HCT116 (cell line): Measurements from ENCODE around the gene PLSCR5. TPM values are rescaled to one million over a fixed set of nuclear protein-coding genes. Genes with fewer than 3 reads are reported as not detected.

Source experiments
- ATAC-seq: fragments of 200-7000 bp; cut with Tn5 transposase; 2 replicates; pipeline ENCODE4 v1.9.1; 2020; ENCODE audit warnings: mild to moderate bottlenecking, moderate library complexity
- Bru-seq: library from RNA; stranded (reverse); fragments of 400-500 nt; gene quantifications from one replicate; lab custom pipeline; 2021; lab: Mats Ljungman, UMichigan
- BruChase-seq, 2 experiments: library from RNA; stranded (reverse); fragments of 400-500 nt; gene quantifications; one replicate each; lab custom pipeline; 2021; lab: Mats Ljungman, UMichigan
- BruUV-seq: library from RNA; stranded (reverse); fragments of 400-500 nt; replicated peaks from 2 replicates; lab custom pipeline; 2021; lab: Mats Ljungman, UMichigan
- CTCF ChIA-PET: fragments of 300-600 bp; sonication (Branson Sonifier 250); formaldehyde crosslinking; loops from one replicate; lab custom pipeline; 2021; ENCODE audit warnings: antibody characterized with exemption; lab: Charles Lee
- POLR2A ChIA-PET: fragments of 300-600, 350-600 bp; sonication (Branson Sonifier 250); formaldehyde crosslinking; loops from one replicate; lab custom pipeline; 2021; ENCODE audit warnings: antibody characterized with exemption; lab: Charles Lee
- RAD21 ChIA-PET, 2 experiments: fragments of 300-600 bp; sonication (Branson Sonifier 250); formaldehyde crosslinking; loops; one replicate each; lab custom pipeline; 2023; ENCODE audit warnings: low total read pairs in 2 of 2; ENCODE audit not compliant: uncharacterized antibody in 2 of 2, unreplicated experiment in 2 of 2, low non-redundant PET in 1 of 2; lab: Charles Lee
- DNase-seq: peaks from one replicate; pipeline ENCODE4 v3.0.0-alpha.2; 2010; ENCODE audit warnings: low read depth, low spot score
- H2AFZ ChIP-seq: fragments of 200-600 bp; shearing (Covaris generic), sonication (generic); 2 replicates; pipeline ENCODE4 v1.6.1; 2017; ENCODE audit warnings: low read depth, mixed run types, mixed read lengths, antibody characterized with exemption, low read length; ENCODE audit not compliant: poor library complexity, severe bottlenecking
- H3K27ac ChIP-seq: 2 replicates; pipeline ENCODE4 v1.5.1; 2012; ENCODE audit warnings: low read depth, low read length
- H3K27me3 ChIP-seq: fragments of 200-600 bp; sonication (generic); 2 replicates; pipeline ENCODE4 v1.6.1; 2016; ENCODE audit warnings: mixed run types, low read length, mixed read lengths; ENCODE audit not compliant: insufficient read depth
- H3K36me3 ChIP-seq, 2 experiments: fragments of 200-500 bp in 1 of 2; fragments of 200-600 bp in 1 of 2; sonication (Bioruptor generic) in 1 of 2; sonication (generic) in 1 of 2; 2 replicates each; pipeline versions ENCODE4 v1.5.1 to v1.6.1; 2014 to 2016; ENCODE audit warnings: low read length in 2 of 2, inconsistent platforms in 1 of 2, mixed read lengths in 1 of 2, mixed run types in 1 of 2; ENCODE audit not compliant: insufficient read depth in 2 of 2, control insufficient read depth in 1 of 2
- H3K4me1 ChIP-seq, 2 experiments: fragments of 200-600 bp in 1 of 2; sonication (generic) in 1 of 2; 2 replicates each; pipeline versions ENCODE4 v1.5.1 to v1.6.1; 2012 to 2017; ENCODE audit warnings: low read length in 2 of 2, inconsistent platforms in 1 of 2, mild to moderate bottlenecking in 1 of 2, mixed read lengths in 1 of 2, mixed run types in 1 of 2, moderate library complexity in 1 of 2; ENCODE audit not compliant: insufficient read depth in 2 of 2, control insufficient read depth in 1 of 2
- H3K4me2 ChIP-seq: fragments of 200-600 bp; sonication (generic); 2 replicates; pipeline ENCODE4 v1.6.1; 2017; ENCODE audit warnings: mixed run types, low read length, mixed read lengths
- H3K4me3 ChIP-seq, 2 experiments: fragments of 200-600 bp in 1 of 2; sonication (generic) in 1 of 2; replicated peaks in 1 of 2; 2 replicates each; pipeline ENCODE4 v1.5.1; 2011 to 2016; ENCODE audit warnings: low read length in 2 of 2, control low read depth in 1 of 2, low read depth in 1 of 2, mild to moderate bottlenecking in 1 of 2, mixed read lengths in 1 of 2, mixed run types in 1 of 2
- H3K79me2 ChIP-seq: fragments of 200-600 bp; sonication (generic); 2 replicates; pipeline ENCODE4 v1.6.1; 2017; ENCODE audit warnings: mild to moderate bottlenecking, mixed run types, low read length, moderate library complexity, mixed read lengths; ENCODE audit not compliant: insufficient read depth
- H3K9ac ChIP-seq: fragments of 200-600 bp; sonication (generic); 2 replicates; pipeline ENCODE4 v1.6.1; 2016; ENCODE audit warnings: low read length, mixed read lengths
- H3K9me2 ChIP-seq: fragments of 200-600 bp; sonication (generic), shearing (Covaris generic); 2 replicates; pipeline ENCODE4 v1.6.1; 2017; ENCODE audit warnings: mixed run types, mild to moderate bottlenecking, moderate library complexity; ENCODE audit not compliant: insufficient read depth
- H3K9me3 ChIP-seq, 2 experiments: fragments of 200-500 bp in 1 of 2; fragments of 200-600 bp in 1 of 2; sonication (Bioruptor generic) in 1 of 2; sonication (generic) in 1 of 2; 2 replicates each; pipeline ENCODE4 v1.6.1; 2014 to 2017; ENCODE audit warnings: low read length in 2 of 2, mixed read lengths in 2 of 2, inconsistent platforms in 1 of 2, low read depth in 1 of 2, mild to moderate bottlenecking in 1 of 2, mixed run types in 1 of 2, moderate library complexity in 1 of 2; ENCODE audit not compliant: control insufficient read depth in 1 of 2, insufficient read depth in 1 of 2
- H4K20me1 ChIP-seq: fragments of 200-600 bp; sonication (generic), shearing (Covaris generic); 2 replicates; pipeline ENCODE4 v1.6.1; 2017; ENCODE audit warnings: mixed run types, mild to moderate bottlenecking, moderate library complexity; ENCODE audit not compliant: insufficient read depth
- CBX3 ChIP-seq: IDR thresholded peaks from 2 replicates; pipeline ENCODE4 v1.6.1; 2012; ENCODE audit warnings: low read depth
- CEBPB ChIP-seq: IDR thresholded peaks from 2 replicates; pipeline ENCODE4 v1.6.1; 2012; ENCODE audit warnings: low read depth
- CTCF ChIP-seq, 3 experiments: fragments of 200-600 bp in 1 of 3; sonication (generic) in 1 of 3; IDR thresholded peaks in 2 of 3; conservative IDR thresholded peaks in 1 of 3; 2 replicates each; pipeline ENCODE4 v1.5.1; 2012 to 2017; ENCODE audit warnings: low read depth in 2 of 3, low read length in 2 of 3, antibody characterized with exemption in 1 of 3, borderline replicate concordance in 1 of 3, control low read depth in 1 of 3, mild to moderate bottlenecking in 1 of 3, mixed read lengths in 1 of 3, mixed run types in 1 of 3, moderate library complexity in 1 of 3; ENCODE audit not compliant: insufficient read depth in 1 of 3
- EGR1 ChIP-seq: IDR thresholded peaks from 2 replicates; pipeline ENCODE4 v1.6.1; 2012; ENCODE audit warnings: low read depth
- ELF1 ChIP-seq: IDR thresholded peaks from 2 replicates; pipeline ENCODE4 v1.6.1; 2012; ENCODE audit warnings: low read depth, borderline replicate concordance
- EZH2 ChIP-seq: fragments of 200-600 bp; sonication (generic); IDR thresholded peaks from 2 replicates; pipeline ENCODE4 v1.6.1; 2017; ENCODE audit warnings: antibody characterized with exemption, mixed run types
- EZH2phosphoT487 ChIP-seq: fragments of 200-600 bp; IDR thresholded peaks from 2 replicates; pipeline ENCODE4 v1.6.1; 2018; ENCODE audit warnings: antibody characterized with exemption, borderline replicate concordance
- FOSL1 ChIP-seq: IDR thresholded peaks from 2 replicates; pipeline ENCODE4 v1.6.1; 2012; ENCODE audit warnings: low read depth
- JUND ChIP-seq: IDR thresholded peaks from 2 replicates; pipeline ENCODE4 v1.6.1; 2012
- MAX ChIP-seq: IDR thresholded peaks from 2 replicates; pipeline ENCODE4 v1.6.1; 2012
- POLR2AphosphoS5 ChIP-seq: IDR thresholded peaks from 2 replicates; pipeline ENCODE4 v1.6.1; 2011; ENCODE audit warnings: mild to moderate bottlenecking, low read depth, low read length, moderate library complexity
- REST ChIP-seq: IDR thresholded peaks from 2 replicates; pipeline ENCODE4 v1.6.1; 2012; ENCODE audit warnings: low read depth
- SIN3A ChIP-seq: IDR thresholded peaks from 2 replicates; pipeline ENCODE4 v1.6.1; 2012; ENCODE audit warnings: low read depth
- SP1 ChIP-seq: IDR thresholded peaks from 2 replicates; pipeline ENCODE4 v1.6.1; 2012; ENCODE audit warnings: low read depth
- SRF ChIP-seq: IDR thresholded peaks from 2 replicates; pipeline ENCODE4 v1.6.1; 2012; ENCODE audit warnings: low read depth
- YY1 ChIP-seq: IDR thresholded peaks from 2 replicates; pipeline ENCODE4 v1.6.1; 2011; ENCODE audit warnings: low read length, low read depth, moderate library complexity, mild to moderate bottlenecking; ENCODE audit not compliant: insufficient replicate concordance; ENCODE audit errors: extremely low read depth
- ZFX ChIP-seq: fragments of 450-650 bp; IDR thresholded peaks from 2 replicates; pipeline ENCODE4 v1.6.1; 2017
- intact Hi-C: fragments of 100-400 bp; cut with micrococcal nuclease; formaldehyde crosslinking; loops from 2 replicates; pipeline ENCODE4 v1.10.0; 2022
- long read RNA-seq: library from polyadenylated mRNA; unstranded; transcript quantifications from one replicate; pipeline ENCODE4 v2.0.0, GENCODE V29; 2021; ENCODE audit not compliant: unreplicated experiment
- polyA plus RNA-seq: library from polyadenylated mRNA; unstranded; fragments of >200 nt; gene quantifications from 2 replicates; pipeline ENCODE4 v1.2.1, GENCODE V29; 2012; ENCODE audit warnings: missing spikeins
- total RNA-seq: library from RNA; stranded (reverse); gene quantifications from one replicate; pipeline ENCODE4 v1.2.1, GENCODE V29; 2021; ENCODE audit not compliant: unreplicated experiment

Gene PLSCR5
- not detected for total RNA-seq
- polyA plus RNA-seq = 0.08 TPM in 1 of 2 replicates, not detected in the other
- Bru-seq, nascent RNA = not detected
- not detected for BruChase-seq, experiment 1, labeled RNA remaining after a 6-hour chase
- not detected for BruChase-seq, experiment 2, labeled RNA remaining after a 2-hour chase
- long read RNA-seq = 0 reads

- Histone ChIP-seq H3K4me3 (no peak within 1 kb of the TSS), H3K4me2 (peak within 1 kb of the TSS; percentile 36), H3K36me3 (no peaks in the 10 kb centered on the region), H3K4me1 (peaks cover 2 to 4% of the 10 kb centered on the region in 2 experiments; a peak in 1 of 4 replicates), H2AFZ (peak within 1 kb of the TSS; percentile 92), H3K79me2 (no peaks in the 10 kb centered on the region), H3K9me2 (no peaks in the 10 kb centered on the region), H4K20me1 (no peaks in the 10 kb centered on the region), H3K27me3 (no peaks in the 10 kb centered on the region), H3K9ac (no peak within 1 kb of the TSS), H3K9me3 (no peaks in the 10 kb centered on the region), H3K27ac (no peak within 1 kb of the TSS)
- TF ChIP-seq CTCF (IDR thresholded peaks at IDR 0.05 in 2 of 3, conservative IDR thresholded peaks at IDR 0.05 in 1 of 3; ENCODE audit: borderline replicate concordance in 1 of 3, insufficient read depth in 1 of 3, low read depth in 2 of 3, low read length in 2 of 3) (no peak), JUND (no peak), EZH2 (no peak), YY1 (no peak), SP1 (0 out of 2 replicates have a peak, but pooled peaks have one; percentile 16)
- intact Hi-C loops = no loop called here
- peak; percentile 23 for DNase-seq
- BruUV-seq = no TSS peak
- ATAC-seq = no peak; the same call in 1 of the 2 replicates
- POLR2A ChIA-PET = no interaction called here
- CTCF ChIA-PET = interaction anchor here (1.0 kb wide), 1 partner anchor 11 kb away, joined by 3 read pairs; no protein-coding TSS in a partner anchor
- RAD21 ChIA-PET = no interaction called here
These were observed at the start of gene PLSCR5 for GRCh38 chr3:146605106-146605505. Gene PLSCR5 (minus strand): TSS chr3:146605346. CDS start chr3:146605212, 134 bp downstream.

- Histone ChIP-seq H3K36me3 (no peaks in the 10 kb centered on the region), H3K27ac (no peak overlapping the region), H3K4me3 (no peak overlapping the region), H3K9me3 (no peaks in the 10 kb centered on the region), H3K4me2 (no peak overlapping the region), H2AFZ (no peak overlapping the region), H3K79me2 (no peaks in the 10 kb centered on the region), H4K20me1 (no peaks in the 10 kb centered on the region), H3K9me2 (no peaks in the 10 kb centered on the region), H3K27me3 (no peaks in the 10 kb centered on the region), H3K9ac (no peak overlapping the region), H3K4me1 (no peaks in the 10 kb centered on the region)
- ChIA-PET POLR2A (no interaction called here), RAD21 (no interaction called here), CTCF (interaction anchor here (1.6 kb wide), 1 partner anchor 15 kb away, joined by 8 read pairs; no protein-coding TSS in a partner anchor)
- ATAC-seq (no peak), DNase-seq (no peak)
- BruUV-seq = no TSS peak
- intact Hi-C loops = no loop called here
- TF ChIP-seq SIN3A = no peak
- TF ChIP-seq EZH2phosphoT487 = no peak
- TF ChIP-seq MAX = no peak
- no peak for TF ChIP-seq EZH2
- no peak for TF ChIP-seq SRF
- no peak for TF ChIP-seq CBX3
- no peak for TF ChIP-seq CEBPB
- TF ChIP-seq FOSL1 = no peak
- no peak for TF ChIP-seq REST
- no peak for TF ChIP-seq POLR2AphosphoS5
- TF ChIP-seq EGR1 = no peak
- TF ChIP-seq ELF1 = no peak
- TF ChIP-seq ZFX = no peak
These were observed 48.8 kb upstream of the PLSCR5 start for GRCh38 chr3:146653978-146654377.
